GM18517 (cell line): ENCODE results near the gene CYP2S1.

Experiments
- ATAC-seq: cut with Tn5 transposase; IDR thresholded peaks from one replicate; pipeline ENCODE4 v1.9.1; 2021; ENCODE audit warnings: mild to moderate bottlenecking, moderate library complexity; ENCODE audit not compliant: unreplicated experiment

Gene CYP2S1

GRCh38 chr19:41255171-41255570, 62.2 kb downstream of the CYP2S1 start:
- no peak for ATAC-seq
